HG03439 (cell line): ENCODE results near the gene DDX31.
"Not testable (repeated sequence)": the region's sequence is repeated elsewhere in the genome, so short reads cannot be mapped to it uniquely, and the experiment has no call there.

ENCODE experiments used
- ATAC-seq: cut with Tn5 transposase; IDR thresholded peaks from one replicate; pipeline ENCODE4 v1.9.1; 2021; ENCODE audit warnings: mild to moderate bottlenecking, moderate library complexity; ENCODE audit not compliant: unreplicated experiment

The DDX31 gene

DNA sequence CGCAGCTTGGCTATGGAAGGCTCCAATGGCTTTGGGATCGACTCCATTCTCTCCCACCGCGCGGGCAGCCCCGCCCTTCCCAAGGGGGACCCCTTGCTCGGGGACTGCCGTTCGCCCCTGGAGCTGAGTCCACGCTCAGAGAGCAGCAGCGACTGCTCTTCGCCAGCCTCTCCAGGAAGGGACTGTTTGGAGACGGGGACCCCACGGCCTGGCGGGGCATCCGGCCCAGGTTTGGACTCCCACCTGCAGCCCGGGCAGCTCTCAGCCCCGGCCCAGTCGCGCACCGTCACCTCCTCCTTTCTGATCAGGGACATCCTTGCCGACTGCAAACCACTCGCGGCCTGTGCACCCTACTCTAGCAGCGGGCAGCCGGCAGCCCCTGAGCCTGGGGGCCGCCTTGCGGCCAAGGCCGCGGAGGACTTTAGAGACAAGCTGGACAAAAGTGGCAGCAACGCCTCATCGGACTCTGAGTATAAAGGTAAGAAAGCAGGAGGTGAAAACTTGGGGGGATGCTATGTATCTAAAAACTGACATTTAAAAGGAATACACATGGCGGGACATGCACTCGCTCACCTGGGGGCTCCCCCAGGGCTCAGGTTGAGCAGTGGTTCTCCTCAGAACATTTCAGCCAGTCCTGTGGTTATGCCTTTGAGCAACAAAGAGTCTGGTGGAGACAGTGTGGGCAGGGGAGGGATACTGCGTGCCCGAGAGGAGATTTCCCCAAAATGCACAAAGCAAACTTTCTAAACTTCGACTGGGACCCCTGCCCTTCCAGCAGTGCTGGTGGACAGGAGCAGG, 86.8 kb downstream of the DDX31 start:
- no peak for ATAC-seq

- no peak for ATAC-seq
Observed at GRCh38 chr9:132582276-132582785, 87.5 kb downstream of the DDX31 start, which contains the start of gene BARHL1. TSS of gene BARHL1 (plus strand) at chr9:132582606. CDS start at chr9:132582798, 192 bp downstream.

- ATAC-seq, result no peak
Observed at GRCh38 chr9:132579427-132579798, 90.4 kb downstream of the DDX31 start.

GRCh38 chr9:132578367-132578932, 91.3 kb downstream of the DDX31 start:
- no peak for ATAC-seq

DNA sequence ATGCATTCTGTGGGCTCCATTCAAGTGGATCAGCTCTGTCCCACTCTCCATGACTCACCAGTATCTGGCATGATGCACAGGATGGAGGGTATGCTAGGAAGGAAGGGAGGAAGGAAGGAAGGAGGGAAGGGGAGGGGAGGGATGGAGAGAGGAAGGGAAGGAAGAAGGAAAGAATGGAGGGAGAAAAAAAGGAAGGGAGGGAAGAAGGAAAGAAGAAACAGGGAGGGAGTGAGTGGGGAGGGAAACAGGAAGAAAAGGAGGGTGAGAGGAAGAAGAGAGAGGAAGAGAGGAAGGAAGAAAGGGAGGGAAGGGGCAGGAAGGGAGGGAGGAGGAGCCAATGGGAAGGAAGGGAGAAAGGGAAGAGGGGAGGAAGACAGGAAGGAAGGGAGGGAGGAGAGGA, 92.7 kb downstream of the DDX31 start:
- ATAC-seq, result no peak

DNA sequence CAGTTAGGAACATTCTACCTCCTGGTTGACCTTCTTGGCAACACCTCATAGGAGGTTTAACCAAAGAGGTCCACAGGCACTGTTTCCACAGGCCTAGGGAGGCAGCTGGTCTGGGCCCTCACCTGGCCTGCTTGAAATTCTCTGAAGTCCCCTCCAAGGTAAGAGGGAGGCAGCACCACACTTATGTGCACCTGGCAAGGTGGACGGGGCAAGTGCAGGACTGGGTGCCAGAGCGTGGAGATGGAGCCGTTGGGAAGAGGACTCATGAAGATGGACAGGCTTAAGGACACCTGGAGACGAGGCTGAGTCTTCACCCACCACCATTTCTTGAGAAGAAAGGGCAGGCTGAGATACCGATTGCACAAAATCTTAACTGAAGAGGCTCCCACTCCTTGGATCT, 94.0 kb downstream of the DDX31 start:
- ATAC-seq, result no peak

DNA sequence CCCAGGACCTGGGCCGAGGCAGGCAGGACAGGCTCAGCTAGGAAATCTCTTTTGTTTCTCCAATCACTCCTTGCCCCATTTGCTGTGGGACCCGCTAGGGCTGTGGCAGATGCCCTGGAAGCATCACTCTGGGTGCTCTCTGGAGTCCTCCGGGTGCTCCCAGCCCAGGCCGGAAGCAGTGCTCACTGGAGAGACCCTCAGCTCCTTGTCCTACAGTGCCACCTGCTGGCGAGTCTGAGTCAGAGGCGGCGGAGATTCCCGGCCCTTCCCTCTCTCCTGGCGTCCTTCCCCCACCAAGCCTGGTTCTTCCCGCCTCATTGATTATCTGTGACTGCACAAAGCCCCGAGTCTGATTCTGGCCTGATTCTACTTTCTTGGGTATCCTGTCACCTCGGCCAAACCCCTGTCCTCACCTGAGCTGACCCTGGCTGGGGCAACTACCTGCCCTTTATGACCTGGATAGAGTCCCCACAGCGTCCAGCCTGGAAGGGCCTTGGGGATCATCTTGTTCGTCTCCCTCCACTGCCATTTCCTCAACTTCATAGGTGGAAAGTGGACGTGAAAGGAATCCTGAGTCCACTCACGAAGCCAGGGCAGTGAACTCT, 94.7 kb downstream of the DDX31 start:
- ATAC-seq, result no peak

- ATAC-seq, result no peak
Observed at GRCh38 chr9:132572921-132573320, 96.9 kb downstream of the DDX31 start.

- ATAC-seq, result no peak
Observed at GRCh38 chr9:132571806-132572600, 97.8 kb downstream of the DDX31 start.

GRCh38 chr9:132568787-132569186, 101.0 kb downstream of the DDX31 start:
- ATAC-seq, result not testable (repeated sequence)

DNA sequence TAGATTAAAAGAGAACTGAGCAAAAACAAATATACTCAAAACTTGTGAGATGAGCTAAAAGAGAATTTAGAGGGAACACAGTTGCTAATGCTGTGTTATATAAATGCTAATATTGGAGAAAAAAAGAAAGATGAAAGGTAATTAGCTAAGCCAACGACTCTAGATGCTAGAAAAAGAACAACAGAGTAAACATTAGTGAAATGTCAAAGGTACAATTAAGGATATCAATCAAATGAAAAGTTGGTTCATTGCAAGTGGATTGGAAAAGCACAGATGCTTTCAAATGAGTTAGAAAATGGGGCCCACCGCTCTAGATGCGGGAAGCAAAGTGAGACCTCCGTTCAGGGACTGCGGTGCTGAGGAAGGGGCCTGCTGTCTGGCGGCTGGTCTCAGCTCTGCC, 105.3 kb downstream of the DDX31 start:
- no peak for ATAC-seq

- ATAC-seq, result no peak
Observed at GRCh38 chr9:132562306-132562573, 107.5 kb downstream of the DDX31 start.

- no peak for ATAC-seq
Observed at GRCh38 chr9:132560616-132561202, 109.1 kb downstream of the DDX31 start.

DNA sequence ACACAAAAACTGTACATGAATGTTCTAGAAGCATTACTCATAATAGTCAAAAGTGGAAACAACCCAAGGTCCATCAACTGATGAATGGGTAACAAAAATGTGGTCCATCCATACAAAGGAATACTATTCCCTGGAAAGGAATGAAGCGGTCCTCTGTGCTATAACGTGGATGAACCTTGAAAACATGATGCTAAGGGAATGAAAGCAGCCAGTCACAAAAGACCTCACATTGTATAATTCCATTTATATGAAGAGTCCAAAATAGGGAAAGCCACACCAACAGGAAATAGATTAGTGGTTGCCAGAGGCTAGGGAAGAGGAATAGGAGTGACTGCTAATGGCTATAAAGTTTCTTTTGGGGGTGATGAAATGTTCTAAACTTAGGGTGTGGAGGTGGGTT, 110.1 kb downstream of the DDX31 start:
- ATAC-seq, result no peak

DNA sequence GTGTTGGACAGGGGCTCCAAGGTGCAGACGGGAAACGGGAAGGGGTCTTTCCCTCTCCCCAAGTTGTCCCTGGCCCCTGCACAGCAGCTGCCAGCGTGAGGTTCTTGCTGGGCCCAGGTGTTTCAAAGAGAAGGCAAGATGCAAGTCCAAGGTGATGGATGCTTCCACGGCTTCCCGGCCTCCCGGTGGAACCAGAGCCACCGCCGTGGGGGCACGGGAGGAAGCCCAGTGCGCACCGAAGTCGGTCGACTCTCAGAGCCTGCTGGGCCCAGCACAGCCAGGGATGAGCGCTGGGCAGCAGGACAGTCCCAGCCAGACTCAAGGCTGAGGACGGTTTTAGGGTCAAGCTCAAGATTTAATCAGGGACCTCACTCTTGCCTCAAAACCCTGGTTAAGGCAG, 112.6 kb downstream of the DDX31 start:
- ATAC-seq, result no peak

DNA sequence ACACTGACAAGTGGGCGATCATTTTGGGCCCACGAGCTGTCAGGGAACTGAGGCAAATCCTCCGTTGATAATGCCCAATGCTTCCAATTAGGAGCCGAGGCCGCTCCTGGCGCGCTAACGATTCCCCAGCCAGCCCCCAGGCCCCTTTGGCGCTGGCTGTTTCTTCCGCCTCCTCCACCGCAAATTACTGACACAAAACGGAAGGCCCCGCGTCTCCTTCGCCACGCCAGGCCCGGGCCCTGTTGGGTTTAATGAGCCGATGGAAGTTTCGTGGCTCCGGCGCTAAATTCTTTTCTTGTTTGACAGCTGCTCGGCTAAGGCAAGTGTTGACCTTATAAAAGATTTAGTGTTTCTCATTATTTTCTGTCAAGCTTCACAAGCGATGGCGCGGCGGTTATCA, 113.1 kb downstream of the DDX31 start:
- no peak for ATAC-seq

DNA sequence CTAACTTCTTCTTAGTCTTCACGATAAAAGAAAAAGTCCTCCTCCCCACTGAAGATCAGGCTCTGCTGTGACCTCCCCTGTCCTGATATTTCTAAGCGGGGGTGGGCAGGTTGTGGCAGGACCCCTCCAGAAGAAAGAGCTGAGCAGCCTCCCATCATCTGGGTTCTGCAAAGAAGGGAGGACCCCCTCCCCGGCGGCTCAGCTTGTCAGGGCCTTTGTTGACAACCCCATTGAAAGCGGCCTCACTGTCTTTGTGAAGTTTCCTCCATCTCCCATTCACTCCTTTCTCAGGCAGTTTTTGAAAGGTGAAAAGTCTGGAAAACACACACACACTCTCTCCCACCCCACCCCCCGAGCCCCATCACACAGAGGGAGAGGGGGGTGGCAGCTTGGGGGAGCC, 113.5 kb downstream of the DDX31 start:
- no peak for ATAC-seq

DNA sequence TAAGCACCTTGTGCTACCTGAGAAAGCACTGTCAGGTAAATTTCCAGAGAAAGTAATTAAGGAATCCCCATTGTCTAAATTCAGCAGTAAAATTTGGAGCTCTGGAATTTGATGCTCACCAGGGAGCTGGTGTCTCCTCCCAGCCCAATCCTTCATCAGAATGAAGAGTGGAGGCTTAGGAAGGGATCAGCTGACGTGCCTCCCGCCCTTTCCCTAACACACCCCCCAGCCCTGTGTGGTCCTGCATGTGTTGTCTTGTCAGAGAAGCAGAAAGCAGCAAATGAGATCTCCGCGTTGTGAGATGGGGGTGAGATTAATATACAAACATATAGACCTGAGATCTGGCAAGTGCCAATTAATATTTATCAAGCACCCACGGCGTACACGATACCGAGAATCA, 114.3 kb downstream of the DDX31 start:
- no peak for ATAC-seq

DNA sequence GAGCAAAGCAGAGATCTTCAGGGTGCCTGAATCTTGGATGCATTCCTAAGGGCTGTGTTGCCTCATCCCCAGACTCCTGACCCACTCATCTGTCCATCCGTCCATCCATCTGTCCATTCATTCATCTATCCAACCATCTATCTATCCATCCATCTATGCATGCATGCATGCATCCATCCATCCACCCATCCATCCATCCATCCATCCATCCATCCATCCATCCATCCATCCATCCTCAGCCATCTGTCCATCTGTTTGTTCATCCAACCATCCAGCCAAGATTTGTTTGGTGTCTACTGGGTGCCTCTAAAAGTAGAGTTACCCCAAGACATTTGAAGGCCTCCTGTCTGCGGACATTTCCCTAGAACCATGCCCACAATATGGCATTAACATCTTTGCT, 115.0 kb downstream of the DDX31 start:
- no peak for ATAC-seq

DNA sequence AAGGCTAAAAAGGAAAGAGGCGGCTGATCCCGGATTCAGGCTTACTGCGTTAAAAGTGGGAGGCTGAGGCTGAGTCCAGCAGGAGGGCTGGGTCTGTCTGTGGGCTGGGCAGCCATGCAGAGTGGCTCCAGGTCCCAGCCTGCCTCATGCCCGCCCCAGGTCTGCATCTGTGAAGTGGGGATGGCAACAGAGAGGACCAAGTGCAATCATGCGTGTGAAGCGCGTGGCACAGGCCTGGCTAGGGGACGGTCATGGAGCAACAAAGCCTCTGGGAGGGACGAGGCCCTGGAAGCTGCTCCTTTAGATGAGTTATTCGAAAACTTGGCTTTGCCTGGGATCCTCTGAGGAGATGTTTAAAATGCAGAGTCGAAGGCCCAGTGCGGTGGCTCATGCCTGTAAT, 117.7 kb downstream of the DDX31 start:
- no peak for ATAC-seq

GRCh38 chr9:132551556-132551955, 118.2 kb downstream of the DDX31 start:
- ATAC-seq, result no peak
